ENCODE data around the gene RHOG.

DNA sequence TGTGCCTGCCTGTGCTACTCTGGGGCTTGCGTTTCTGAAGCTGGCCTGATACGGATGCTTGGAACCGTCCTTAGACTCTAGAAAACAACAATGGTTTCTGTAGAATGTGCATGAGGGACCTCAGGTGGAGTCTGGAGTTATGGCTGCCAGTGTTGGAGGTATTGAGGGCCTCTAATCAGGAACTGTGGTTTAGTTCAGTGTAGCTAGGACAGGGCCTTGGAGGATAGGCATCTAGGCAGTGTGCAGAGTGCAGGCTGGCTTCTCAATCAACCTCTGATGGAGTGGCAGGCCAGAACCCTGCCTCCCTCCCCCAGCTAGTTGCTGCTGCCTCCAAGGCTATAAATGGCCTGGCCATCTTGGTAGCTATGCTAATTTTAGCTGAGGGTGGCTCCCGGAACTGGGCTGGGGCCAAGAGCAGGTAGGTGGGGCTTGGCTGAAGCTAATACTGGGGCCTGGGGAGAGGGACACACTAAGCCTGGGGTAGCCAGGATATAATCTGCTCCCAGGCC is 18.7 kb upstream of the RHOG start:
- TF ChIP-seq, protein P1, sequence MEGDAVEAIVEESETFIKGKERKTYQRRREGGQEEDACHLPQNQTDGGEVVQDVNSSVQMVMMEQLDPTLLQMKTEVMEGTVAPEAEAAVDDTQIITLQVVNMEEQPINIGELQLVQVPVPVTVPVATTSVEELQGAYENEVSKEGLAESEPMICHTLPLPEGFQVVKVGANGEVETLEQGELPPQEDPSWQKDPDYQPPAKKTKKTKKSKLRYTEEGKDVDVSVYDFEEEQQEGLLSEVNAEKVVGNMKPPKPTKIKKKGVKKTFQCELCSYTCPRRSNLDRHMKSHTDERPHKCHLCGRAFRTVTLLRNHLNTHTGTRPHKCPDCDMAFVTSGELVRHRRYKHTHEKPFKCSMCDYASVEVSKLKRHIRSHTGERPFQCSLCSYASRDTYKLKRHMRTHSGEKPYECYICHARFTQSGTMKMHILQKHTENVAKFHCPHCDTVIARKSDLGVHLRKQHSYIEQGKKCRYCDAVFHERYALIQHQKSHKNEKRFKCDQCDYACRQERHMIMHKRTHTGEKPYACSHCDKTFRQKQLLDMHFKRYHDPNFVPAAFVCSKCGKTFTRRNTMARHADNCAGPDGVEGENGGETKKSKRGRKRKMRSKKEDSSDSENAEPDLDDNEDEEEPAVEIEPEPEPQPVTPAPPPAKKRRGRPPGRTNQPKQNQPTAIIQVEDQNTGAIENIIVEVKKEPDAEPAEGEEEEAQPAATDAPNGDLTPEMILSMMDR (IDR thresholded peaks at IDR 0.05), result no peak
- no peak for TF ChIP-seq NFATC4 (CRISPR knock-in tag; IDR thresholded peaks at IDR 0.05)
- no peak for TF ChIP-seq ZNF423 (CRISPR knock-in tag; IDR thresholded peaks at IDR 0.05)
- TF ChIP-seq NR1H2 (CRISPR knock-in tag; IDR thresholded peaks at IDR 0.05), result no peak
- TF ChIP-seq, protein P2, sequence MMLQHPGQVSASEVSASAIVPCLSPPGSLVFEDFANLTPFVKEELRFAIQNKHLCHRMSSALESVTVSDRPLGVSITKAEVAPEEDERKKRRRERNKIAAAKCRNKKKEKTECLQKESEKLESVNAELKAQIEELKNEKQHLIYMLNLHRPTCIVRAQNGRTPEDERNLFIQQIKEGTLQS (CRISPR knock-in tag; conservative IDR thresholded peaks at IDR 0.05), result no peak
- TF ChIP-seq SP1 (CRISPR knock-in tag; conservative IDR thresholded peaks at IDR 0.05), result no peak
- TF ChIP-seq, protein P3, sequence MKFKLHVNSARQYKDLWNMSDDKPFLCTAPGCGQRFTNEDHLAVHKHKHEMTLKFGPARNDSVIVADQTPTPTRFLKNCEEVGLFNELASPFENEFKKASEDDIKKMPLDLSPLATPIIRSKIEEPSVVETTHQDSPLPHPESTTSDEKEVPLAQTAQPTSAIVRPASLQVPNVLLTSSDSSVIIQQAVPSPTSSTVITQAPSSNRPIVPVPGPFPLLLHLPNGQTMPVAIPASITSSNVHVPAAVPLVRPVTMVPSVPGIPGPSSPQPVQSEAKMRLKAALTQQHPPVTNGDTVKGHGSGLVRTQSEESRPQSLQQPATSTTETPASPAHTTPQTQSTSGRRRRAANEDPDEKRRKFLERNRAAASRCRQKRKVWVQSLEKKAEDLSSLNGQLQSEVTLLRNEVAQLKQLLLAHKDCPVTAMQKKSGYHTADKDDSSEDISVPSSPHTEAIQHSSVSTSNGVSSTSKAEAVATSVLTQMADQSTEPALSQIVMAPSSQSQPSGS (CRISPR knock-in tag; IDR thresholded peaks at IDR 0.05; ENCODE audit: borderline replicate concordance, low read depth), result no peak
- TF ChIP-seq, protein P4, sequence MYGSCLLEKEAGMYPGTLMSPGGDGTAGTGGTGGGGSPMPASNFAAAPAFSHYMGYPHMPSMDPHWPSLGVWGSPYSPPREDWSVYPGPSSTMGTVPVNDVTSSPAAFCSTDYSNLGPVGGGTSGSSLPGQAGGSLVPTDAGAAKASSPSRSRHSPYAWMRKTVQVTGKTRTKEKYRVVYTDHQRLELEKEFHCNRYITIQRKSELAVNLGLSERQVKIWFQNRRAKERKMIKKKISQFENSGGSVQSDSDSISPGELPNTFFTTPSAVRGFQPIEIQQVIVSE (CRISPR knock-in tag; IDR thresholded peaks at IDR 0.05; ENCODE audit: borderline replicate concordance), result no peak
- TF ChIP-seq, protein P5, sequence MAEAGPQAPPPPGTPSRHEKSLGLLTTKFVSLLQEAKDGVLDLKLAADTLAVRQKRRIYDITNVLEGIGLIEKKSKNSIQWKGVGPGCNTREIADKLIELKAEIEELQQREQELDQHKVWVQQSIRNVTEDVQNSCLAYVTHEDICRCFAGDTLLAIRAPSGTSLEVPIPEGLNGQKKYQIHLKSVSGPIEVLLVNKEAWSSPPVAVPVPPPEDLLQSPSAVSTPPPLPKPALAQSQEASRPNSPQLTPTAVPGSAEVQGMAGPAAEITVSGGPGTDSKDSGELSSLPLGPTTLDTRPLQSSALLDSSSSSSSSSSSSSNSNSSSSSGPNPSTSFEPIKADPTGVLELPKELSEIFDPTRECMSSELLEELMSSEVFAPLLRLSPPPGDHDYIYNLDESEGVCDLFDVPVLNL (CRISPR knock-in tag; IDR thresholded peaks at IDR 0.05; ENCODE audit: borderline replicate concordance, low read depth), result no peak
- no peak for TF ChIP-seq TP53 (CRISPR knock-in tag; IDR thresholded peaks at IDR 0.05)
- TF ChIP-seq, protein P6, sequence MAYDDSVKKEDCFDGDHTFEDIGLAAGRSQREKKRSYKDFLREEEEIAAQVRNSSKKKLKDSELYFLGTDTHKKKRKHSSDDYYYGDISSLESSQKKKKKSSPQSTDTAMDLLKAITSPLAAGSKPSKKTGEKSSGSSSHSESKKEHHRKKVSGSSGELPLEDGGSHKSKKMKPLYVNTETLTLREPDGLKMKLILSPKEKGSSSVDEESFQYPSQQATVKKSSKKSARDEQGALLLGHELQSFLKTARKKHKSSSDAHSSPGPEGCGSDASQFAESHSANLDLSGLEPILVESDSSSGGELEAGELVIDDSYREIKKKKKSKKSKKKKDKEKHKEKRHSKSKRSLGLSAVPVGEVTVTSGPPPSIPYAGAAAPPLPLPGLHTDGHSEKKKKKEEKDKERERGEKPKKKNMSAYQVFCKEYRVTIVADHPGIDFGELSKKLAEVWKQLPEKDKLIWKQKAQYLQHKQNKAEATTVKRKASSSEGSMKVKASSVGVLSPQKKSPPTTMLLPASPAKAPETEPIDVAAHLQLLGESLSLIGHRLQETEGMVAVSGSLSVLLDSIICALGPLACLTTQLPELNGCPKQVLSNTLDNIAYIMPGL (CRISPR knock-in tag; IDR thresholded peaks at IDR 0.05), result no peak
- no peak for TF ChIP-seq TCF7 (CRISPR knock-in tag; IDR thresholded peaks at IDR 0.05; ENCODE audit: low read depth)
